Endodermal cell (in vitro differentiated cells): Measurements from ENCODE around the gene UBQLN4. TPM values are rescaled to one million over a fixed set of nuclear protein-coding genes. Genes with fewer than 3 reads are reported as not detected.

Experiments used
- DNase-seq: peaks from one replicate; pipeline ENCODE4 v3.0.0-alpha.2; 2017
- H3K27ac ChIP-seq: 2 replicates; pipeline ENCODE4 v1.5.1; 2013; ENCODE audit warnings: mild to moderate bottlenecking, low read depth, low read length, moderate library complexity
- H3K27me3 ChIP-seq: 2 replicates; pipeline ENCODE4 v1.6.1; 2013; ENCODE audit warnings: mild to moderate bottlenecking, low read length, moderate library complexity; ENCODE audit not compliant: insufficient read depth, control insufficient read depth, poor library complexity, severe bottlenecking
- H3K36me3 ChIP-seq: 2 replicates; pipeline ENCODE4 v1.7.0; 2013; ENCODE audit warnings: mild to moderate bottlenecking, low read length, moderate library complexity; ENCODE audit not compliant: control insufficient read depth, insufficient read depth
- H3K4me1 ChIP-seq: one replicate; pipeline ENCODE4 v1.7.0; 2013; ENCODE audit warnings: low read length; ENCODE audit not compliant: control insufficient read depth, insufficient read depth
- H3K4me3 ChIP-seq: 2 replicates; pipeline ENCODE4 v1.5.1; 2013; ENCODE audit warnings: mild to moderate bottlenecking, low read length, moderate library complexity
- H3K9ac ChIP-seq: 2 replicates; pipeline ENCODE4 v1.6.1; 2013; ENCODE audit warnings: mild to moderate bottlenecking, low read length, moderate library complexity; ENCODE audit not compliant: poor library complexity, severe bottlenecking; ENCODE audit errors: extremely low read depth
- H3K9me3 ChIP-seq: 2 replicates; pipeline ENCODE4 v1.6.1; 2013; ENCODE audit warnings: mild to moderate bottlenecking, low read length, moderate library complexity; ENCODE audit not compliant: control insufficient read depth
- H3K27ac Mint-ChIP-seq: 2 replicates; pipeline ENCODE4 v1.8.0; 2020; ENCODE audit warnings: mixed read lengths
- H3K27me3 Mint-ChIP-seq: 2 replicates; pipeline ENCODE4 v1.8.0; 2021; ENCODE audit warnings: mild to moderate bottlenecking, mixed read lengths; ENCODE audit not compliant: insufficient read depth
- H3K36me3 Mint-ChIP-seq: 2 replicates; pipeline ENCODE4 v1.8.0; 2020; ENCODE audit warnings: low read depth, mixed read lengths
- H3K4me1 Mint-ChIP-seq: 2 replicates; pipeline ENCODE4 v1.8.0; 2020; ENCODE audit warnings: mixed read lengths
- H3K4me3 Mint-ChIP-seq: 2 replicates; pipeline ENCODE4 v1.8.0; 2020; ENCODE audit warnings: mild to moderate bottlenecking, moderate library complexity, mixed read lengths
- H3K9me3 Mint-ChIP-seq: 2 replicates; pipeline ENCODE4 v1.8.0; 2020; ENCODE audit warnings: mild to moderate bottlenecking, mixed read lengths
- WGBS, 2 experiments: methylation state at CpG; one replicate each; pipeline versions ENCODE4 v1.1.5 to v1.1.7; 2013; ENCODE audit warnings: missing lambda C conversion rate in 2 of 2, mixed read lengths in 1 of 2; ENCODE audit not compliant: insufficient coverage in 1 of 2, insufficient read length in 1 of 2; 5-methylcytosine and 5-hydroxymethylcytosine counted together
- total RNA-seq, 2 donors: library from RNA; stranded (reverse); fragmentation: NEBNext Ultra II Directional in 1 of 2; extraction: Animal tissue kit (Norgen Biotek cat#: 25700) in 1 of 2; gene quantifications; 2 replicates in 1 of 2; 3 replicates in 1 of 2; pipeline ENCODE4 v1.2.1, GENCODE V29; 2021
- TF ChIP-seq, protein P1 (sequence below): fragments of 200-600 bp; sonication (generic); conservative IDR thresholded peaks from 2 replicates; pipeline ENCODE4 v1.5.0; 2021; ENCODE audit warnings: antibody characterized with exemption, mild to moderate bottlenecking

UBQLN4 gene
- total RNA-seq, 2 donors from 2014 or later: 56.4 to 62.4 TPM

DNA sequence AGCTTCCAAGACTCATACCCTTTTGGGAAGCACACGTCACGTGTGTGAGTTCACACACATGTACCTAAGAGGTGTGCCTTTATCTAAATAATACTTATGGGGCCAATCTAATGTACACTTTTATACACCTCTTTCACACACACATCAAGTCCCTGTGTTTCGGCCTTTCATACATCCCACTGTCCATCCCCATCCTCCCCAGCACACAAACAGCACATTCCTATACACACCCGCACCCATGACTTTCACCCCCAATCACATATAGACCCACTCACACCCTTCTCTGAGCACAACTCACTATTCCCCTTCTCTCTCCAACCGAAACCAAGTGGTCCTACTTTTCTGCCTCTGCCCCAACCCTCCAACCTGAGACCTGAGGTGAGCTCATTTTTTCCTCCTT lies 25.1 kb upstream of the UBQLN4 start:
- DNase-seq: peak; percentile 38
- no peaks in the 10 kb centered on the region for H3K9me3 Mint-ChIP-seq
- H3K27ac Mint-ChIP-seq: peak overlapping the region; percentile 20
- peak overlapping the region; percentile 47 for H3K27ac ChIP-seq
- H3K36me3 ChIP-seq: peaks cover 55% of the 10 kb centered on the region
- peaks cover 22% of the 10 kb centered on the region for H3K4me1 ChIP-seq
- H3K4me1 Mint-ChIP-seq: peaks cover 59% of the 10 kb centered on the region
- peaks cover 40% of the 10 kb centered on the region for H3K36me3 Mint-ChIP-seq
- H3K27me3 ChIP-seq: no peaks in the 10 kb centered on the region
- 77 to 94% methylated on average over 4 to 5 of the region's 5 CpGs for WGBS, 2 experiments
- peak overlapping the region; percentile 96 for H3K4me3 ChIP-seq
- H3K27me3 Mint-ChIP-seq: no peaks in the 10 kb centered on the region
- H3K9ac ChIP-seq: no peak overlapping the region
- TF ChIP-seq, protein P1, sequence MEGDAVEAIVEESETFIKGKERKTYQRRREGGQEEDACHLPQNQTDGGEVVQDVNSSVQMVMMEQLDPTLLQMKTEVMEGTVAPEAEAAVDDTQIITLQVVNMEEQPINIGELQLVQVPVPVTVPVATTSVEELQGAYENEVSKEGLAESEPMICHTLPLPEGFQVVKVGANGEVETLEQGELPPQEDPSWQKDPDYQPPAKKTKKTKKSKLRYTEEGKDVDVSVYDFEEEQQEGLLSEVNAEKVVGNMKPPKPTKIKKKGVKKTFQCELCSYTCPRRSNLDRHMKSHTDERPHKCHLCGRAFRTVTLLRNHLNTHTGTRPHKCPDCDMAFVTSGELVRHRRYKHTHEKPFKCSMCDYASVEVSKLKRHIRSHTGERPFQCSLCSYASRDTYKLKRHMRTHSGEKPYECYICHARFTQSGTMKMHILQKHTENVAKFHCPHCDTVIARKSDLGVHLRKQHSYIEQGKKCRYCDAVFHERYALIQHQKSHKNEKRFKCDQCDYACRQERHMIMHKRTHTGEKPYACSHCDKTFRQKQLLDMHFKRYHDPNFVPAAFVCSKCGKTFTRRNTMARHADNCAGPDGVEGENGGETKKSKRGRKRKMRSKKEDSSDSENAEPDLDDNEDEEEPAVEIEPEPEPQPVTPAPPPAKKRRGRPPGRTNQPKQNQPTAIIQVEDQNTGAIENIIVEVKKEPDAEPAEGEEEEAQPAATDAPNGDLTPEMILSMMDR: no peak
- H3K4me3 Mint-ChIP-seq: peak overlapping the region; percentile 99
- no peaks in the 10 kb centered on the region for H3K9me3 ChIP-seq

DNA sequence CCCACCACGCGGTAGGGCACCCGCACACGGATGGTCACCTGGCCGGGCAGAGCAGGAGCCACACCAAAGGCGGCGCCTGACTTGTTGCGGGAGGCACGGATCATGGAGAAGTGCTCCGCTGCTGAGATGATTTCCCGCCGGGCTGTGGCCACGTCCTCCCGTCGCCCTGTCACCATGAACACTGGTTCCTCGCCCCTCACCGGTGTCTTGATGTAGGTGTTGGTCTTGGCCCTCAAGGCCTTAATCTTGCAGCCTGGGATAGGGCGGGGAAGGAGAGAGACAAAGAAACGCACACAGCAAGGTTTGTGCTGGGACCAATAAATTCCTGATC lies 23.8 kb upstream of the UBQLN4 start:
- 83 to 88% methylated on average over 13 to 19 of the region's 19 CpGs for WGBS, 2 experiments
- Histone ChIP-seq H3K9me3 (no peaks in the 10 kb centered on the region), H3K9ac (peak overlapping the region; percentile 39), H3K27me3 (no peaks in the 10 kb centered on the region), H3K4me3 (peak overlapping the region; percentile 96), H3K36me3 (peaks cover 65% of the 10 kb centered on the region), H3K4me1 (peaks cover 26% of the 10 kb centered on the region), H3K27ac (peak overlapping the region; percentile 71)
- Mint-ChIP-seq H3K27ac (peak overlapping the region; percentile 94), H3K9me3 (no peaks in the 10 kb centered on the region), H3K4me1 (peaks cover 69% of the 10 kb centered on the region), H3K4me3 (peak overlapping the region; percentile 99), H3K27me3 (no peaks in the 10 kb centered on the region), H3K36me3 (peaks cover 47% of the 10 kb centered on the region)
- TF ChIP-seq, protein P1: no peak
- peak; percentile 67 for DNase-seq

DNA sequence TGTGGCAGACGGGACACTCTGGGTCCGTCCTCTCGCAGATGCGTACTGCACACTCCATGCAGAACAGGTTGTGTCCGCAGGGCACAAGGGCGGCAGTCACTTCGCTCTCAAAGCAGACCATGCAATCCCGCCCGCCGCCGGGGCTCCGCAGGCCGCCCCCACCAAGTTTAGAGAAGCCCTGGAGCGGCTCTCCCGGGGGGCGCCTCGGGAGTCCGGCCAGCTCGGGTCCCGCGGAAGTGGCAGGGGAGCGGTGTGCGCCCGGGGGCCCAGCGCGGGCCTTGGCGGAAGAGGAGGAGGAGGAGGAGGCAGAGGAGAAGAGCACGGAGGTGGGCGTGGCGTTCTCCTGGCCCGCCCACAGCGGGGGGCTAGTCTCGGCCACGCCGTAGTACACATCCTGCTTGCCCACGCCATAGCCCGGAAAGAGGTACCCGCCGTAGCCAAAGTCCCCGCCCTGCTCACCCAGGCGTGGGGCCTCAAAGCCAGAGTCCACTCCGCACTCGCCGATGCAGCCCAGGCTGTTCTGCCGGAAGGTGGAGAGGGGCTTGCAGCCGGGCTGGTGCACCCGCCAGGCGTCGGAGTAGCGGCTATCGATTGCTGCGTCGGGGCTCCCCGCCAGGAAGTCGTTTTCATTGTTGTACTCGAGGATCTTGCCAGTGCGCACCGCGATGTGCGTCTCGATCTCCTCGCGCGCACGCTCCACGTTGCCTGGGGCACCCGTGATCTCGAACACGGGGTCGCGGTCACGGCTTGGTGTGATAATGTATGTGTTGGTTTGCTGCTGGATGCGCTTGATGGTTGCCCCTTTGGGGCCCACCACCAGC lies 23.2 kb upstream of the UBQLN4 start:
- peak overlapping the region; percentile 38 for H3K4me3 ChIP-seq
- H3K4me1 Mint-ChIP-seq: peaks cover 71% of the 10 kb centered on the region
- peak; percentile 85 for DNase-seq
- H3K27ac ChIP-seq: peak overlapping the region; percentile 71
- WGBS, 2 experiments: 59 to 61% methylated on average over 28 to 73 of the region's 73 CpGs
- peaks cover 66% of the 10 kb centered on the region for H3K36me3 ChIP-seq
- H3K9ac ChIP-seq: no peak overlapping the region
- H3K4me3 Mint-ChIP-seq: peak overlapping the region; percentile 99
- H3K27ac Mint-ChIP-seq: peak overlapping the region; percentile 94
- no peaks in the 10 kb centered on the region for H3K27me3 ChIP-seq
- H3K27me3 Mint-ChIP-seq: no peaks in the 10 kb centered on the region
- H3K4me1 ChIP-seq: peaks cover 26% of the 10 kb centered on the region
- no peaks in the 10 kb centered on the region for H3K9me3 ChIP-seq
- H3K9me3 Mint-ChIP-seq: no peaks in the 10 kb centered on the region
- H3K36me3 Mint-ChIP-seq: peaks cover 49% of the 10 kb centered on the region
- TF ChIP-seq, protein P1: no peak
